Sciatic nerve (tissue), 2 donors: ENCODE measurements around the gene NOSTRIN. TPM values are rescaled to one million over a fixed set of nuclear protein-coding genes. Genes with fewer than 3 reads are reported as not detected.
"Not testable (repeated sequence)": the region's sequence is repeated elsewhere in the genome, so short reads cannot be mapped to it uniquely, and the experiment has no call there.

ENCODE experiments used
- ATAC-seq: fragments of 200-7000 bp; cut with Tn5 transposase; one replicate; pipeline ENCODE4 v1.9.1; 2020; ENCODE audit warnings: mild to moderate bottlenecking, moderate library complexity
- DNase-seq: peaks from one replicate; pipeline ENCODE4 v3.0.0-alpha.2; 2020; ENCODE audit warnings: low spot score
- intact Hi-C: fragments of 100-400 bp; cut with DNase I; formaldehyde crosslinking; loops from one replicate; pipeline ENCODE4 v1.14.2; 2022
- total RNA-seq: library from RNA; stranded (reverse); fragmentation: NEBNext Ultra II Directional; extraction: Animal tissue kit (Norgen Biotek cat#: 25700); gene quantifications from one replicate; pipeline ENCODE4 v1.2.1, GENCODE V29; 2021
- donor health status: DM: no; HTN: no; CAD: no.
- donor health status: DM: no; HTN: no; CAD: no.

Gene NOSTRIN
- total RNA-seq, 1 donor from 2014 or later: 36.2 TPM

GRCh38 chr2:168853471-168853870 is 51.0 kb downstream of the NOSTRIN start:
- no peak for DNase-seq
- intact Hi-C loops: no loop called here
- ATAC-seq: no peak

- intact Hi-C loops: no loop called here
- no peak for DNase-seq
- no peak for ATAC-seq
Measured at GRCh38 chr2:168854651-168855050, 52.2 kb downstream of the NOSTRIN start.

- no peak for ATAC-seq
- intact Hi-C loops: no loop called here
Measured at GRCh38 chr2:168855601-168856000, 53.2 kb downstream of the NOSTRIN start.

GRCh38 chr2:168858146-168858545 is 55.7 kb downstream of the NOSTRIN start:
- DNase-seq (no peak), ATAC-seq (no peak)
- intact Hi-C loops: no loop called here

More at GRCh38 chr2:168855601-168856000, 53.2 kb downstream of the NOSTRIN start:
- DNase-seq: no peak

GRCh38 chr2:168867164-168867563 is 64.7 kb downstream of the NOSTRIN start:
- ATAC-seq, intact Hi-C loops, DNase-seq: not testable (repeated sequence)

GRCh38 chr2:168870369-168870768 is 67.9 kb downstream of the NOSTRIN start:
- DNase-seq, intact Hi-C loops, ATAC-seq: not testable (repeated sequence)

GRCh38 chr2:168870824-168871223 is 68.4 kb downstream of the NOSTRIN start:
- intact Hi-C loops, ATAC-seq: not testable (repeated sequence)

GRCh38 chr2:168874368-168875054 is 72.1 kb downstream of the NOSTRIN start:
- DNase-seq (no peak), ATAC-seq (no peak)
- intact Hi-C loops: no loop called here

More at GRCh38 chr2:168870824-168871223, 68.4 kb downstream of the NOSTRIN start:
- not testable (repeated sequence) for DNase-seq

- DNase-seq, ATAC-seq, intact Hi-C loops: not testable (repeated sequence)
Measured at GRCh38 chr2:168882163-168882562, 79.7 kb downstream of the NOSTRIN start.

GRCh38 chr2:168884975-168885374 is 82.5 kb downstream of the NOSTRIN start:
- ATAC-seq (no peak), DNase-seq (no peak)
- intact Hi-C loops: no loop called here

GRCh38 chr2:168889635-168890005 is 87.2 kb downstream of the NOSTRIN start:
- no peak for DNase-seq
- intact Hi-C loops: no loop called here
- no peak for ATAC-seq

- intact Hi-C loops: no loop called here
- ATAC-seq (peak; percentile 99), DNase-seq (peak; percentile 91)
Measured at GRCh38 chr2:168890006-168890782, 87.8 kb downstream of the NOSTRIN start, which contains the start of gene SPC25. Gene SPC25, minus strand, starts transcription at chr2:168890430. Its CDS starts 911 bp downstream, at chr2:168889519.

- DNase-seq (no peak), ATAC-seq (no peak)
- intact Hi-C loops: no loop called here
Measured at GRCh38 chr2:168892327-168892726, 89.9 kb downstream of the NOSTRIN start.

GRCh38 chr2:168894101-168894500 is 91.7 kb downstream of the NOSTRIN start:
- intact Hi-C loops: no loop called here
- DNase-seq (no peak), ATAC-seq (no peak)

GRCh38 chr2:168894720-168895119 is 92.3 kb downstream of the NOSTRIN start:
- ATAC-seq: no peak

GRCh38 chr2:168895771-168896170 is 93.3 kb downstream of the NOSTRIN start:
- ATAC-seq (no peak), DNase-seq (no peak)
- intact Hi-C loops: no loop called here

More at GRCh38 chr2:168894720-168895119, 92.3 kb downstream of the NOSTRIN start:
- intact Hi-C loops: no loop called here
- DNase-seq: no peak

GRCh38 chr2:168896783-168897182 is 94.3 kb downstream of the NOSTRIN start:
- intact Hi-C loops: no loop called here
- DNase-seq (no peak), ATAC-seq (no peak)

GRCh38 chr2:168897449-168897848 is 95.0 kb downstream of the NOSTRIN start:
- ATAC-seq (no peak), DNase-seq (no peak)
- intact Hi-C loops: no loop called here

GRCh38 chr2:168901003-168901402 is 98.6 kb downstream of the NOSTRIN start, which contains the start of gene G6PC2:
Gene G6PC2, plus strand, starts transcription at chr2:168901291. Its CDS starts 41 bp downstream, at chr2:168901332.
- DNase-seq (no peak), ATAC-seq (no peak)
- intact Hi-C loops: no loop called here

GRCh38 chr2:168903888-168904287 is 101.5 kb downstream of the NOSTRIN start:
- intact Hi-C loops: no loop called here
- DNase-seq (no peak), ATAC-seq (no peak)
